Coronary artery (tissue), 2 donors: ENCODE results near the gene TECTA.

Experiments used
- DNase-seq: peaks from one replicate; pipeline ENCODE4 v3.0.0-alpha.2; 2017; ENCODE audit warnings: low spot score
- H3K27ac ChIP-seq, 2 donors: fragments of 200-600 bp; sonication (generic); one replicate each; pipeline ENCODE4 v1.5.1; 2016 to 2019
- H3K4me3 ChIP-seq: fragments of 200-600 bp; sonication (generic); 2 replicates; pipeline ENCODE4 v1.5.1; 2016; ENCODE audit warnings: mild to moderate bottlenecking, moderate library complexity
- CTCF ChIP-seq: fragments of 200-600 bp; sonication (generic); IDR thresholded peaks from one replicate; pipeline ENCODE4 v1.5.1; 2019; ENCODE audit warnings: antibody characterized with exemption

Gene TECTA

GRCh38 chr11:121070951-121071845 is 29.8 kb upstream of the TECTA start:
- TF ChIP-seq CTCF: no peak
- H3K27ac ChIP-seq: peak overlapping the region in 1 of 2 donors; percentile 6

GRCh38 chr11:121071846-121072450 is 29.1 kb upstream of the TECTA start:
- TF ChIP-seq CTCF: no peak
- DNase-seq: no peak
- peak overlapping the region in 1 of 2 donors; percentile 6 for H3K27ac ChIP-seq
- no peak overlapping the region for H3K4me3 ChIP-seq

More at GRCh38 chr11:121070951-121071845, 29.8 kb upstream of the TECTA start:
- no peak overlapping the region for H3K4me3 ChIP-seq
- no peak for DNase-seq

DNA sequence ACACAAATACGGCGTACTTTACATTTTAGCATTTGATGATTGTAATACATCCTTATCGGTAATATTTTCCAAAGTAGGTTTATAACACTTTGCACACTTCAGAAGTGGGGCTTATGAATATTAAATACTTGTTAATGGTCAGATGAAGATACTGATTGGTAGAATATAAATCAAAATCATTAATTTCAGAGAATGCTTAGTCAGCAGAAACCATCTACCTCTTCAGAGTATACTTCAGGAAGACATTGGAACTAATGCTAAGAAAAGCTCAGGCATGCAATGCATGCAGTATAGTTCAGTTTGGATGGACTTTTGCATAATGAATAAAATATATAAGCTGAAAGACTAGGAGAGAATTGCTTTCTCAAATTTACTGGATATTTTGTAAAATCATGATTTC is 19.7 kb upstream of the TECTA start:
- H3K4me3 ChIP-seq: no peak overlapping the region
- H3K27ac ChIP-seq: no peak overlapping the region
- DNase-seq: no peak
- no peak for TF ChIP-seq CTCF

DNA sequence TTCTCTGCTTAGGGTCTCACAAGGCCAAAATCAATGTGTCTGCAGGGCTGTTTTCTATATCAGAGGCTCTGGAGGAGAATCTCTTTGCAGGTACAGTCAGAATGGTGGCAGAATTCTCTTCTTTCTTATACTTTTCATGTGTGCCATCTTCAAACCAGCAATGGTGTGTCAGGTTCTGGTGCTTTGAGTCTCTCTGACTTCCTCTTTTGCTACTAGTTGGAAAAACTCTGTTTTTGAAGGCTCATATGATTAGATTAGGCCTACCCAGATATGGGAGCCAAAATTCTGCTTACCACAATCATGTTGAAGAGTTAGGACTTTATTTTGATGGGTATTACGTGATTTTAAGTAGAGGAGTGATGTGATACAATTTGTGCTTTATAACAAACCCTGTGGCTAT is 18.8 kb upstream of the TECTA start:
- DNase-seq: no peak
- H3K27ac ChIP-seq: no peak overlapping the region
- no peak overlapping the region for H3K4me3 ChIP-seq
- no peak for TF ChIP-seq CTCF

DNA sequence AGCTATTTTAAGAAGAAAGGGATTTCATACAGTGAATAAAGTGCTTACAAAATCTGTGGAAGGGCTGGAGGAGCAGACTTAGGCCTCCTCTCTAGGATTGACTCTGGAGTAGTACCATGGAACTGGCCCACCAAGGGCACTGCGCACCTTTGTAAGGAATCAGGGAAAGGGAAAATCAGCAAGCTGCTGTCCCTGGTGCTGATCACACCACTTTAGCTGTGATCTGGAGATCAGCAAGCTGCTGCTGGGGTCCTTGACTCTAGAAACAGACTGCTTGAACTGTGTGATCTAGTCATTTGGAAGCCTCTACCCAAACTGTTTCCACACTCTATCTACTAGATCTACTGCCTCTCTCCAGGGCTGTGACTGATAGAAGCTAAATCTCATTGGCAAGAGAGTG is 18.4 kb upstream of the TECTA start:
- Histone ChIP-seq H3K4me3 (no peak overlapping the region), H3K27ac (no peak overlapping the region)
- no peak for DNase-seq
- TF ChIP-seq CTCF: no peak

- H3K27ac ChIP-seq: no peak overlapping the region
- no peak overlapping the region for H3K4me3 ChIP-seq
- DNase-seq: no peak
- TF ChIP-seq CTCF: no peak
Measured at GRCh38 chr11:121086866-121087265, 14.2 kb upstream of the TECTA start.

- no peak for TF ChIP-seq CTCF
Measured at GRCh38 chr11:121089566-121089965, 11.5 kb upstream of the TECTA start.

More at GRCh38 chr11:121089566-121089965, 11.5 kb upstream of the TECTA start:
- H3K27ac ChIP-seq: no peak overlapping the region
- no peak overlapping the region for H3K4me3 ChIP-seq
- no peak for DNase-seq
